Osteocyte (in vitro differentiated cells): ENCODE measurements around the gene SRA1. TPM values are rescaled to one million over a fixed set of nuclear protein-coding genes. Genes with fewer than 3 reads are reported as not detected.

ENCODE experiments used
- DNase-seq: peaks from one replicate; pipeline ENCODE4 v3.0.0; 2021; ENCODE audit warnings: mixed read lengths; ENCODE audit not compliant: unreplicated experiment; ENCODE audit errors: extremely low spot score
- H3K27ac Mint-ChIP-seq: one replicate; pipeline ENCODE4 v1.8.0; 2021; ENCODE audit warnings: mild to moderate bottlenecking, mixed read lengths; ENCODE audit not compliant: unreplicated experiment
- H3K27me3 Mint-ChIP-seq: one replicate; pipeline ENCODE4 v1.8.0; 2021; ENCODE audit warnings: mixed read lengths; ENCODE audit not compliant: unreplicated experiment
- H3K36me3 Mint-ChIP-seq: one replicate; pipeline ENCODE4 v1.8.0; 2021; ENCODE audit warnings: mixed read lengths; ENCODE audit not compliant: unreplicated experiment
- H3K4me1 Mint-ChIP-seq: one replicate; pipeline ENCODE4 v1.8.0; 2021; ENCODE audit warnings: mixed read lengths; ENCODE audit not compliant: unreplicated experiment
- H3K4me3 Mint-ChIP-seq: one replicate; pipeline ENCODE4 v1.8.0; 2021; ENCODE audit warnings: mild to moderate bottlenecking, moderate library complexity, mixed read lengths; ENCODE audit not compliant: unreplicated experiment
- H3K9me3 Mint-ChIP-seq: one replicate; pipeline ENCODE4 v1.8.0; 2021; ENCODE audit warnings: mixed read lengths; ENCODE audit not compliant: unreplicated experiment
- total RNA-seq: library from RNA; stranded (reverse); gene quantifications from 2 replicates; pipeline ENCODE4 v1.2.1, GENCODE V29; 2021
- TF ChIP-seq, protein P1 (sequence below): fragments of 200-600 bp; sonication (generic); IDR thresholded peaks from 2 replicates; pipeline ENCODE4 v1.5.0; 2021; ENCODE audit warnings: antibody characterized with exemption, mild to moderate bottlenecking, moderate library complexity

Gene SRA1
- total RNA-seq, 1 donor from 2014 or later = 41.9 TPM

DNA sequence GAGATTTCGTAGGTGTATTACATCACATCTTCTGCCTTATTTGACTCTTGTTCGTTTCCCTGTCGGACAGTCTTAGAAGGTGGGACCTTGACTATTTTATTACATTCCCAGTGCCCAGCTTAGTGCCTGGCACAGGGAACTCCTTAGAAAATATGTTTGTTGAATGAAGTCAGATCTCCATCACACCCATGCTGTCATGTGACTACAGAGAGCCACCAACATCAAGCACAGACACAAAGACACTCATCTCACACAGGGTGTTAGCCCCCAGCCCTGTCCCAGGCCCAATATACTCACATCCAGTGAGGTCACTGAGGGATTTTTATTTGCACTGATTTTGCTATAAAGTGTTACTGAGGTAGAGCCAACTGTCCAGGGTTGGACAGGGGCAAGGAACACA lies 692 bp upstream of the SRA1 start:
- TF ChIP-seq, protein P1, sequence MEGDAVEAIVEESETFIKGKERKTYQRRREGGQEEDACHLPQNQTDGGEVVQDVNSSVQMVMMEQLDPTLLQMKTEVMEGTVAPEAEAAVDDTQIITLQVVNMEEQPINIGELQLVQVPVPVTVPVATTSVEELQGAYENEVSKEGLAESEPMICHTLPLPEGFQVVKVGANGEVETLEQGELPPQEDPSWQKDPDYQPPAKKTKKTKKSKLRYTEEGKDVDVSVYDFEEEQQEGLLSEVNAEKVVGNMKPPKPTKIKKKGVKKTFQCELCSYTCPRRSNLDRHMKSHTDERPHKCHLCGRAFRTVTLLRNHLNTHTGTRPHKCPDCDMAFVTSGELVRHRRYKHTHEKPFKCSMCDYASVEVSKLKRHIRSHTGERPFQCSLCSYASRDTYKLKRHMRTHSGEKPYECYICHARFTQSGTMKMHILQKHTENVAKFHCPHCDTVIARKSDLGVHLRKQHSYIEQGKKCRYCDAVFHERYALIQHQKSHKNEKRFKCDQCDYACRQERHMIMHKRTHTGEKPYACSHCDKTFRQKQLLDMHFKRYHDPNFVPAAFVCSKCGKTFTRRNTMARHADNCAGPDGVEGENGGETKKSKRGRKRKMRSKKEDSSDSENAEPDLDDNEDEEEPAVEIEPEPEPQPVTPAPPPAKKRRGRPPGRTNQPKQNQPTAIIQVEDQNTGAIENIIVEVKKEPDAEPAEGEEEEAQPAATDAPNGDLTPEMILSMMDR = no peak
- Mint-ChIP-seq H3K4me1 (peaks cover 46% of the 10 kb centered on the region), H3K27me3 (no peaks in the 10 kb centered on the region), H3K9me3 (no peaks in the 10 kb centered on the region), H3K36me3 (peaks cover 12% of the 10 kb centered on the region), H3K4me3 (peak overlapping the region; percentile 89), H3K27ac (peak overlapping the region; percentile 90)
- DNase-seq = no peak

GRCh38 chr5:140556438-140556837 lies 835 bp downstream of the SRA1 start:
- Mint-ChIP-seq H3K27me3 (no peaks in the 10 kb centered on the region), H3K36me3 (peaks cover 18% of the 10 kb centered on the region), H3K9me3 (no peaks in the 10 kb centered on the region), H3K4me1 (peaks cover 39% of the 10 kb centered on the region), H3K27ac (peak overlapping the region; percentile 90), H3K4me3 (peak overlapping the region; percentile 89)
- no peak for DNase-seq
- TF ChIP-seq, protein P1 = no peak

- Mint-ChIP-seq H3K9me3 (no peaks in the 10 kb centered on the region), H3K27ac (peak overlapping the region; percentile 90), H3K4me1 (peaks cover 38% of the 10 kb centered on the region), H3K36me3 (peaks cover 17% of the 10 kb centered on the region), H3K27me3 (no peaks in the 10 kb centered on the region), H3K4me3 (peak overlapping the region; percentile 89)
- TF ChIP-seq, protein P1 = no peak
- DNase-seq = no peak
Observed at GRCh38 chr5:140555747-140556312, 1.4 kb downstream of the SRA1 start.

- Mint-ChIP-seq H3K27ac (peak overlapping the region; percentile 36), H3K4me1 (peaks cover 38% of the 10 kb centered on the region), H3K9me3 (no peaks in the 10 kb centered on the region), H3K36me3 (peaks cover 26% of the 10 kb centered on the region), H3K4me3 (no peak overlapping the region), H3K27me3 (no peaks in the 10 kb centered on the region)
- no peak for DNase-seq
- TF ChIP-seq, protein P1 = no peak
Observed at GRCh38 chr5:140554454-140554853, 2.8 kb downstream of the SRA1 start.

DNA sequence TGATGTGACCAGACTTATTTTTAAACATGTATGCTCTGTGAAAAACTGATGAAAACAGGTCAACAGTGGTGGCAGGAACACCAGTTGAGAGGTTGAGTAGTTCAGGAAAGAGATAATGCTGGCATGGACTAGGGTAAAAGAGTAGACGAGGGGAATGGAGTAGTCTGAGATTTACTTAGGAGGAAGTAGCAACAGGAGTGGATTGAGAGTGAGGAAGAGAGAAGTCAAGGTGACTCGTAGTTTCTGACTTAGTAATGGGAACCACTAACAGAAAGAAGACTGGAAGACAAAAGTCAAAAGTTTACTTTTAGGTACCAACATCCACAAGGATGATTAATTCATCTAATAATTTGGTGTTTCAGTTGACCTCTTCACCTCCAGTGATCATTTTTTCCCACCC lies 3.6 kb downstream of the SRA1 start:
- no peak for DNase-seq
- H3K27me3 Mint-ChIP-seq = no peaks in the 10 kb centered on the region
- TF ChIP-seq, protein P1 = no peak
- H3K4me3 Mint-ChIP-seq = no peak overlapping the region
- H3K9me3 Mint-ChIP-seq = no peaks in the 10 kb centered on the region
- H3K4me1 Mint-ChIP-seq = peaks cover 46% of the 10 kb centered on the region
- peaks cover 29% of the 10 kb centered on the region for H3K36me3 Mint-ChIP-seq
- peak overlapping the region; percentile 45 for H3K27ac Mint-ChIP-seq
